ENCODE measurements around the gene TTC39B. TPM values are rescaled to one million over a fixed set of nuclear protein-coding genes. Genes with fewer than 3 reads are reported as not detected.

Gene TTC39B
- total RNA-seq, 1 experiment from 2014 or later, result 0.04 TPM

DNA sequence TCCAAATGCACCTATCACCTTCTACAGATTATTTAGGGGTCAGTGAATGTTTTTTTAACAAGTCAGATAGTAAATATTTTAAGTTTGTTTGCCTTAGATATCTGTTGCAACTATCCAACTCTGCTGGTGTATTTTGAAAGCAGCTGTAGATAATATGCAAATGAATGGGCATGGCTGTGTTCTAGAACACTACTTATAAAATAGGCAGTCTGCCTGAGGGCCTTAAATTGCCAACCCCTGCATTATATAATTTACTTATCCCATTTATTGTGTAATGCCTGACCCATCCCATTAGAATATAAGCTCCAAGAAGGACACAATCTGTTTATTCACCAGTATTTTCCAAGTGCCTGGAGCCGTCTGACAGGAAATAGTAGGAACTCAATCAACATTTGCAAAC lies 149.0 kb downstream of the TTC39B start:
- no peaks in the 10 kb centered on the region for H4K20me1 ChIP-seq (ENCODE audit: insufficient read depth, low read depth, low read length)
- no peaks in the 10 kb centered on the region for H3K9me3 ChIP-seq (ENCODE audit: low read length)
- H3K4me1 ChIP-seq (ENCODE audit: low read length), result peaks cover 47% of the 10 kb centered on the region
- no peak overlapping the region for H3K9ac ChIP-seq (ENCODE audit: low read length)
- no peaks in the 10 kb centered on the region for H3K36me3 ChIP-seq (ENCODE audit: insufficient read depth, low read length)
- 0 out of 2 replicates have a peak overlapping the region, but pooled peaks have one; percentile 21 for H2AFZ ChIP-seq (ENCODE audit: low read length)
- no peaks in the 10 kb centered on the region for H3K9me2 ChIP-seq (replicated peaks; ENCODE audit: insufficient read depth, low read length)
- peak overlapping the region; percentile 12 for H3K4me2 ChIP-seq (ENCODE audit: low read depth, low read length, poor library complexity, severe bottlenecking)
- peak overlapping the region; percentile 91; the same call in 1 of the 2 replicates for H3K27ac ChIP-seq (ENCODE audit: low read length)
- DNase-seq, result no peak
- no peaks in the 10 kb centered on the region for H3K79me2 ChIP-seq (ENCODE audit: low read length)
- H3K27me3 ChIP-seq (ENCODE audit: low read length), result no peaks in the 10 kb centered on the region
- no peak overlapping the region for H3K4me3 ChIP-seq (ENCODE audit: low read length)

DNA sequence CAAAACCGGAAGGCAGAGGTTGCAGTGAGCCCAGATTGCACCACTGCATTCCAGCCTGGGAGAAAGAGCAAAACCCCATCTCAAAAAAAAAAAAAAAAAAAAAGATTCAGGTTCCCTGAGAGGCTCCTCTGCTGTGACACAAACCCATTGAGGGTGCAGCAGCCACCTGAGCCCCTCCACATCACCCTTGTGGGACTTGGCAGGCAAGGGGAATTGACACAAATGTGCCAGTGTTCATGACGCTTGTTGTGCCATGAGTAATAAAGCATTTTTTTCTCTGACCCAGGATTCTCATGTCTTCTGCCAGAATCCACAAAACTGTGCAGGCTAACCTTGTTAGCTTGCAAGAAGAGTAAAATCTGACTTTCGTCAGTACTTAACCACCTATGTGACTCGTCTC lies 149.6 kb downstream of the TTC39B start:
- no peak for DNase-seq
- no peaks in the 10 kb centered on the region for H4K20me1 ChIP-seq (ENCODE audit: insufficient read depth, low read depth, low read length)
- peak overlapping the region; percentile 91; the same call in 1 of the 2 replicates for H3K27ac ChIP-seq (ENCODE audit: low read length)
- peak overlapping the region; percentile 21; the same call in 1 of the 2 replicates for H2AFZ ChIP-seq (ENCODE audit: low read length)
- H3K4me1 ChIP-seq (ENCODE audit: low read length), result peaks cover 42% of the 10 kb centered on the region
- H3K9ac ChIP-seq (ENCODE audit: low read length), result peak overlapping the region; percentile 5; the same call in 1 of the 2 replicates
- H3K9me2 ChIP-seq (replicated peaks; ENCODE audit: insufficient read depth, low read length), result no peaks in the 10 kb centered on the region
- H3K79me2 ChIP-seq (ENCODE audit: low read length), result no peaks in the 10 kb centered on the region
- no peak overlapping the region for H3K4me3 ChIP-seq (ENCODE audit: low read length)
- no peak overlapping the region for H3K4me2 ChIP-seq (ENCODE audit: low read depth, low read length, poor library complexity, severe bottlenecking)
- H3K27me3 ChIP-seq (ENCODE audit: low read length), result no peaks in the 10 kb centered on the region
- no peaks in the 10 kb centered on the region for H3K36me3 ChIP-seq (ENCODE audit: insufficient read depth, low read length)
- no peaks in the 10 kb centered on the region for H3K9me3 ChIP-seq (ENCODE audit: low read length)

DNA sequence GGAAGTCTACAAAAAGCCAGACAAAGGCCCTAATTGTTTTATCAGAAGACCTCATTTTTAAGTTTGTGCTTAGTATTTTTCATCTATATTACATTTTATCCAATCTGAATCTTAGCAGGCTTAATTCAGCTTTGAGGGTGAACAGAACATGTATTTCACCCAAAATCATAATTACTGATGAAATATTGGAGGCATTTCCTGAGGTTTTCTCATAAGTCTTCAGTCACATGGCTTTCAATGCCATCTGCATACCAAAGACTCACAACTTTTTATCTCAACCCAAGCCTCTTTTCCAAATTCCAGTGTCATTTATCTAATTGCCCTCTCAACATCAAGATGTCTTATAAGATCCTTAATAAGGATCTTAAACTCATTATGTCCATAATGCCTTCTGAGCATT lies 150.8 kb downstream of the TTC39B start:
- H2AFZ ChIP-seq (ENCODE audit: low read length), result peak overlapping the region; percentile 4; the same call in 1 of the 2 replicates
- H3K9me2 ChIP-seq (replicated peaks; ENCODE audit: insufficient read depth, low read length), result no peaks in the 10 kb centered on the region
- H3K4me3 ChIP-seq (ENCODE audit: low read length), result peak overlapping the region; percentile 57

DNA sequence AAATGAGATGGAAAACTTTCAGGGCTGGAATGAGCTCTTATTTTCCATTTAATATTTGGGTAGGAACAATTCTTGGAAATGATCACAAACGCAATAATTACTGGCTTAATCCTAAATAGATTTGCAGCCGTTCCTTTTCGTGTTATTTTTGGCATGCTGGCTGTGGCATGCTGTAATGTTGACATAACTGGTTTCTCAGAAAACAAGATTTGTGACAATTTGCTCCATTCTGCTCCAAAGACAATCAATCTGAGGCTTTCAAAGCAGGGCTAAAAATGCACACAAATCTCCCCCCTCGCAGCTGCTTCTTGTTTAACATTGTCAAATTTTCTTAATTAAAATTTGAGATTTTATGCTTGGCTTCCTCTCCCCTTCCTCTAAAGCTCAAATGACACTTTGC lies 151.2 kb downstream of the TTC39B start:
- Histone ChIP-seq H2AFZ (ENCODE audit: low read length) (0 out of 2 replicates have a peak overlapping the region, but pooled peaks have one; percentile 4), H3K79me2 (ENCODE audit: low read length) (no peaks in the 10 kb centered on the region), H3K4me2 (ENCODE audit: low read depth, low read length, poor library complexity, severe bottlenecking) (peak overlapping the region; percentile 89), H3K9ac (ENCODE audit: low read length) (peak overlapping the region; percentile 39), H3K9me2 (replicated peaks; ENCODE audit: insufficient read depth, low read length) (no peaks in the 10 kb centered on the region), H3K4me3 (ENCODE audit: low read length) (peak overlapping the region; percentile 57), H3K36me3 (ENCODE audit: insufficient read depth, low read length) (no peaks in the 10 kb centered on the region), H3K9me3 (ENCODE audit: low read length) (no peaks in the 10 kb centered on the region), H3K4me1 (ENCODE audit: low read length) (peaks cover 49% of the 10 kb centered on the region), H3K27me3 (ENCODE audit: low read length) (no peaks in the 10 kb centered on the region), H3K27ac (ENCODE audit: low read length) (peak overlapping the region; percentile 91), H4K20me1 (ENCODE audit: insufficient read depth, low read depth, low read length) (no peaks in the 10 kb centered on the region)
- DNase-seq, result peak; percentile 84

More for the DNA sequence above, 150.8 kb downstream of the TTC39B start:
- no peaks in the 10 kb centered on the region for H3K79me2 ChIP-seq (ENCODE audit: low read length)
- H3K27me3 ChIP-seq (ENCODE audit: low read length), result no peaks in the 10 kb centered on the region
- H3K9ac ChIP-seq (ENCODE audit: low read length), result peak overlapping the region; percentile 37
- H4K20me1 ChIP-seq (ENCODE audit: insufficient read depth, low read depth, low read length), result no peaks in the 10 kb centered on the region
- peak overlapping the region; percentile 91 for H3K27ac ChIP-seq (ENCODE audit: low read length)
- no peaks in the 10 kb centered on the region for H3K36me3 ChIP-seq (ENCODE audit: insufficient read depth, low read length)
- peak overlapping the region; percentile 89 for H3K4me2 ChIP-seq (ENCODE audit: low read depth, low read length, poor library complexity, severe bottlenecking)
- H3K9me3 ChIP-seq (ENCODE audit: low read length), result no peaks in the 10 kb centered on the region
- H3K4me1 ChIP-seq (ENCODE audit: low read length), result peaks cover 45% of the 10 kb centered on the region
- no peak for DNase-seq

DNA sequence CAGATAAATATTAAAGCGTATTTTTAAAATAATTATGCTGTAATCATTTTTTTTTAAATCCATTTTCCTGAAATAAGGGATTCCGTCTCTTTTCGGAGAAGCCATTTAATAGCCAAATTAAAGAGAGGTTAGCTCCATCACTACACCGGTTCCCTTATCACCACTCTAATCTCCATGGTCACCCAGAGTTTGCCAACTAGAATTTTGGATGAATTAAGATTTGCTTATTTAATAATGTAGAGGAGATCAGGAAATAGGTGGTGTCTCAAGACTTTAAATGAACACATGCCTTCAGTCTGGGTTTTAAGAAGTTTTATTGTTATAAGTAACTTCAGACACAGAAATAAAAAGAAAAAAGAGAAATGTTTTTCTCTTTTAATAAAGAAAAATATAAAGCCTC lies 151.7 kb downstream of the TTC39B start:
- Histone ChIP-seq H3K9me2 (replicated peaks; ENCODE audit: insufficient read depth, low read length) (no peaks in the 10 kb centered on the region), H4K20me1 (ENCODE audit: insufficient read depth, low read depth, low read length) (no peaks in the 10 kb centered on the region), H3K4me3 (ENCODE audit: low read length) (peak overlapping the region; percentile 57), H3K36me3 (ENCODE audit: insufficient read depth, low read length) (no peaks in the 10 kb centered on the region), H2AFZ (ENCODE audit: low read length) (no peak overlapping the region), H3K4me1 (ENCODE audit: low read length) (peaks cover 54% of the 10 kb centered on the region), H3K27me3 (ENCODE audit: low read length) (no peaks in the 10 kb centered on the region), H3K27ac (ENCODE audit: low read length) (peak overlapping the region; percentile 91), H3K9me3 (ENCODE audit: low read length) (no peaks in the 10 kb centered on the region), H3K4me2 (ENCODE audit: low read depth, low read length, poor library complexity, severe bottlenecking) (peak overlapping the region; percentile 89), H3K9ac (ENCODE audit: low read length) (peak overlapping the region; percentile 39), H3K79me2 (ENCODE audit: low read length) (no peaks in the 10 kb centered on the region)
- peak; percentile 45 for DNase-seq

DNA sequence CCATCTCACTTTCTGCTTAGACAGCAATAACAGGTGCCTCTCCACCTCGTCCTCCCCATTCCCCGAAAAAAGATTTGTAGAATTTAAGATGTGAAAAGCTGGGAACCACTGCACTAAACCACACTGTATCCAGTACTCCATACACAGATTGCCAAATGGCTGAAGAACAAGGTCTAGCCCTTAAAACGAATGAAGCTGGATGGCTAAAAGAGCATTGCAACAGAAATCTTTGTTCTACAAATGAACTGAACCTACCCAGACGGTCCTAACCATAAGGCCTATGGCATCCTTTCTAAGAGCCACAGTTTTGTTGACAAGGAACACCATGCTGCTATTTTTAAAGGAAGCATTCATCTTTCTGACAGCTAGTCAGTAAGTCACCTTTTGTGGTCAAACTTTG lies 152.3 kb downstream of the TTC39B start:
- H3K9me3 ChIP-seq (ENCODE audit: low read length), result no peaks in the 10 kb centered on the region
- H3K4me3 ChIP-seq (ENCODE audit: low read length), result no peak overlapping the region
- H2AFZ ChIP-seq (ENCODE audit: low read length), result peak overlapping the region; percentile 52; the same call in 1 of the 2 replicates
- no peaks in the 10 kb centered on the region for H3K9me2 ChIP-seq (replicated peaks; ENCODE audit: insufficient read depth, low read length)
- H3K4me2 ChIP-seq (ENCODE audit: low read depth, low read length, poor library complexity, severe bottlenecking), result peak overlapping the region; percentile 89
- no peak for DNase-seq
- H3K36me3 ChIP-seq (ENCODE audit: insufficient read depth, low read length), result no peaks in the 10 kb centered on the region
- H3K27me3 ChIP-seq (ENCODE audit: low read length), result no peaks in the 10 kb centered on the region
- no peaks in the 10 kb centered on the region for H3K79me2 ChIP-seq (ENCODE audit: low read length)
- peak overlapping the region; percentile 91 for H3K27ac ChIP-seq (ENCODE audit: low read length)
- no peak overlapping the region for H3K9ac ChIP-seq (ENCODE audit: low read length)
- peaks cover 56% of the 10 kb centered on the region for H3K4me1 ChIP-seq (ENCODE audit: low read length)
- H4K20me1 ChIP-seq (ENCODE audit: insufficient read depth, low read depth, low read length), result no peaks in the 10 kb centered on the region

DNA sequence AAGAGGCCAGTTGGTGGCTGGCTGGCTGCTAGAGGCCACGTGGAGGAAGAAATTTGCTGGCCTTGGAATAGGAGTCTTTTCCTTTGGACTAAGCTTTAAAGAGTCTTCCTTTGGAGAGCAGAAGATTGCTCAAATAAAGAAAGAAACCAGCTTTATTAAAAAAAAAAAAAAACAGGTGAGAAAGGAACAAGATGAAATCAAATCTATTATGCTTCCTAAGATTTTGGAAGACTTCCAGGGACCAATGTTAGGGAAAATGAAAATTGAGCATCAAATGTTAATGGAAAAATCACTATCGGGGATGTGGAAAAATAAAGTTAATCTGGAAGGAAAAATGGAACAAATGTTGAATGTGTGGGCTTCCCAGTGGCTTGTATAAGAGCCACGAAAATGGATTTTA lies 153.1 kb downstream of the TTC39B start:
- peaks cover 56% of the 10 kb centered on the region for H3K4me1 ChIP-seq (ENCODE audit: low read length)
- no peak overlapping the region for H2AFZ ChIP-seq (ENCODE audit: low read length)
- H3K27me3 ChIP-seq (ENCODE audit: low read length), result no peaks in the 10 kb centered on the region

DNA sequence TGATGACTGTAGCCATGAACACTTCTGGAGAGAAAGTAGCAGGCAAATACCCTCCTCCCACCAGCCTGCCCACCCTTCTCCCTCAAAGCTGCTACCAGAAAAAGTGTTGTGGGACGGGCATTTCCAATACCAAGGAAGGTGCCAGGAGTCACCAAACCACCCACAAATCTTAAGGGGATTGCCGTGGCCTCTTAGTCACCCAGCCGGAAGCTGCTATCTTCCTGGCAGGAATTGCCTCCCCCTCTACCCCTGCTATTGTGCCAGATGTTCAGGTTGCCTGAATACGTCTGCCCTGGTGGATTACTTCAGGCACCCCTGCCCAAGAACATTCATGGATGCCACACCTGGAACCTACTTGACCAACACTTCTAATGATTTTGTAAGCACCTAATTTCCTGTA lies 156.1 kb downstream of the TTC39B start:
- Histone ChIP-seq H3K27me3 (ENCODE audit: low read length) (no peaks in the 10 kb centered on the region), H4K20me1 (ENCODE audit: insufficient read depth, low read depth, low read length) (no peaks in the 10 kb centered on the region), H3K36me3 (ENCODE audit: insufficient read depth, low read length) (no peaks in the 10 kb centered on the region), H3K9me2 (replicated peaks; ENCODE audit: insufficient read depth, low read length) (no peaks in the 10 kb centered on the region), H3K27ac (ENCODE audit: low read length) (no peak overlapping the region), H3K9ac (ENCODE audit: low read length) (no peak overlapping the region), H2AFZ (ENCODE audit: low read length) (peak overlapping the region; percentile 77; the same call in 1 of the 2 replicates), H3K4me3 (ENCODE audit: low read length) (no peak overlapping the region), H3K4me1 (ENCODE audit: low read length) (peaks cover 31% of the 10 kb centered on the region), H3K79me2 (ENCODE audit: low read length) (no peaks in the 10 kb centered on the region), H3K9me3 (ENCODE audit: low read length) (no peaks in the 10 kb centered on the region), H3K4me2 (ENCODE audit: low read depth, low read length, poor library complexity, severe bottlenecking) (no peak overlapping the region)
- no peak for DNase-seq

More for the DNA sequence above, 153.1 kb downstream of the TTC39B start:
- H3K9ac ChIP-seq (ENCODE audit: low read length), result no peak overlapping the region
- H3K9me3 ChIP-seq (ENCODE audit: low read length), result no peaks in the 10 kb centered on the region
- H3K4me2 ChIP-seq (ENCODE audit: low read depth, low read length, poor library complexity, severe bottlenecking), result no peak overlapping the region
- no peaks in the 10 kb centered on the region for H4K20me1 ChIP-seq (ENCODE audit: insufficient read depth, low read depth, low read length)
- H3K27ac ChIP-seq (ENCODE audit: low read length), result no peak overlapping the region
- no peak for DNase-seq
- H3K36me3 ChIP-seq (ENCODE audit: insufficient read depth, low read length), result no peaks in the 10 kb centered on the region
- H3K9me2 ChIP-seq (replicated peaks; ENCODE audit: insufficient read depth, low read length), result no peaks in the 10 kb centered on the region
- no peaks in the 10 kb centered on the region for H3K79me2 ChIP-seq (ENCODE audit: low read length)
- H3K4me3 ChIP-seq (ENCODE audit: low read length), result no peak overlapping the region

All from Karpas-422 (cell line).